ENCODE data around the gene C5.

GRCh38 chr9:121071756-121072421 is 21.8 kb upstream of the C5 start:
- no peak for TF ChIP-seq POLR2A (IDR thresholded peaks at IDR 0.05; ENCODE audit: low read depth)
- peak; percentile 22 to 32 (median 27) for TF ChIP-seq CTCF (IDR thresholded peaks at IDR 0.05)
- TF ChIP-seq EP300 (IDR thresholded peaks at IDR 0.05), result no peak
